Esophagus muscularis mucosa (tissue), 4 donors: Measurements from ENCODE around the gene DMWD. TPM values are rescaled to one million over a fixed set of nuclear protein-coding genes. Genes with fewer than 3 reads are reported as not detected.

ENCODE experiments used
- DNase-seq: peaks from one replicate; pipeline ENCODE4 v3.0.0-alpha.2; 2017; ENCODE audit errors: extremely low spot score
- H3K27ac ChIP-seq, 4 donors: fragments of 200-600 bp; sonication (generic); replicated peaks in 1 of 4; 1 replicate in 3 of 4; 2 replicates in 1 of 4; pipeline ENCODE4 v1.5.1; 2016 to 2019; ENCODE audit warnings: mild to moderate bottlenecking in 1 of 4
- H3K27me3 ChIP-seq, 4 donors: fragments of 200-600 bp; sonication (generic); one replicate each; pipeline versions ENCODE4 v1.5.1 to v1.6.0; 2016 to 2019
- H3K36me3 ChIP-seq, 4 donors: fragments of 200-600 bp; sonication (generic); one replicate each; pipeline ENCODE4 v1.5.1; 2016 to 2019
- H3K4me1 ChIP-seq, 4 donors: fragments of 200-600 bp; sonication (generic); one replicate each; pipeline ENCODE4 v1.5.1; 2016 to 2019
- H3K4me3 ChIP-seq, 4 donors: fragments of 200-600 bp; sonication (generic); 1 replicate in 2 of 4; 2 replicates in 2 of 4; pipeline ENCODE4 v1.5.1; 2016 to 2019; ENCODE audit warnings: mild to moderate bottlenecking in 4 of 4, moderate library complexity in 1 of 4
- H3K9me3 ChIP-seq, 4 donors: fragments of 200-600 bp; sonication (generic); 1 replicate in 3 of 4; 2 replicates in 1 of 4; pipeline ENCODE4 v1.5.1; 2016 to 2019
- CTCF ChIP-seq, 3 experiments: fragments of 200-600 bp in 2 of 3; fragments of 450-650 bp in 1 of 3; sonication (generic) in 2 of 3; IDR thresholded peaks; one replicate each; pipeline ENCODE4 v1.5.1; 2017 to 2019; ENCODE audit warnings: antibody characterized with exemption in 3 of 3, mild to moderate bottlenecking in 2 of 3, moderate library complexity in 1 of 3
- EP300 ChIP-seq: sonication (generic); formaldehyde crosslinking; IDR thresholded peaks from one replicate; pipeline ENCODE4 v1.6.1; 2017; ENCODE audit warnings: antibody characterized with exemption
- POLR2A ChIP-seq: fragments of 450-650 bp; IDR thresholded peaks from one replicate; pipeline ENCODE4 v1.6.1; 2017; ENCODE audit warnings: antibody characterized with exemption, moderate library complexity, mild to moderate bottlenecking, low read depth
- POLR2AphosphoS5 ChIP-seq, 2 donors: sonication (generic); formaldehyde crosslinking; IDR thresholded peaks; one replicate each; pipeline ENCODE4 v1.6.1; 2017; ENCODE audit warnings: antibody characterized with exemption in 2 of 2
- WGBS: methylation state at CpG from one replicate; pipeline ENCODE4 v1.1.5; 2018; 5-methylcytosine and 5-hydroxymethylcytosine counted together
- intact Hi-C: fragments of 100-400 bp; cut with DNase I; formaldehyde crosslinking; loops from one replicate; pipeline ENCODE4 v1.15.1; 2023
- total RNA-seq, 4 donors: library from RNA; depleted of rRNA; stranded (reverse); fragments of >200 nt; gene quantifications; one replicate each; pipeline versions ENCODE4 v1.1.0 to v1.2.1, GENCODE V29; 2016

Gene DMWD
- total RNA-seq, 4 donors from 2014 or later: 56.0 to 88.7 (median 63.3) TPM

- H3K36me3 ChIP-seq: peaks cover 9 to 41% (median 23%) of the 10 kb centered on the region in 4 donors
- peak overlapping the region; percentile 87 to 98 (median 92) for H3K4me3 ChIP-seq
- H3K27ac ChIP-seq: peak overlapping the region; percentile 91 to 98 (median 97)
- intact Hi-C loops: no loop called here
- WGBS: 16% methylated on average over 5 of the region's 79 CpGs
- DNase-seq: peak; percentile 99
- H3K4me1 ChIP-seq: peaks cover 29 to 62% (median 52%) of the 10 kb centered on the region in 4 donors
- no peaks in the 10 kb centered on the region for H3K27me3 ChIP-seq
- no peaks in the 10 kb centered on the region for H3K9me3 ChIP-seq
- TF ChIP-seq POLR2AphosphoS5 (IDR thresholded peaks at IDR 0.05): peak; percentile 77 to 89
- TF ChIP-seq POLR2A: peak; percentile 5
- TF ChIP-seq CTCF (IDR thresholded peaks at IDR 0.05): peak; percentile 93 to 98 (median 97)
- no peak for TF ChIP-seq EP300
These were observed 22.2 kb downstream of the DMWD start for GRCh38 chr19:45770192-45771101.

GRCh38 chr19:45769821-45770191, 22.8 kb downstream of the DMWD start:
- WGBS: 1% methylated on average over 25 of the region's 28 CpGs
- intact Hi-C loops: loop anchor here (1.0 kb wide), 1 partner anchor 29 kb away; no protein-coding TSS in a partner anchor
- Histone ChIP-seq H3K4me1 (peaks cover 35 to 69% (median 58%) of the 10 kb centered on the region in 4 donors), H3K27me3 (no peaks in the 10 kb centered on the region), H3K4me3 (peak overlapping the region; percentile 87 to 98 (median 92)), H3K27ac (peak overlapping the region; percentile 91 to 98 (median 97)), H3K9me3 (no peaks in the 10 kb centered on the region), H3K36me3 (peaks cover 5 to 37% (median 21%) of the 10 kb centered on the region in 4 donors)
- DNase-seq: no peak
- TF ChIP-seq POLR2AphosphoS5 (IDR thresholded peaks at IDR 0.05): no peak
- TF ChIP-seq EP300: no peak
- no peak for TF ChIP-seq CTCF (IDR thresholded peaks at IDR 0.05)
- TF ChIP-seq POLR2A: no peak

GRCh38 chr19:45768984-45769782, 23.5 kb downstream of the DMWD start, which contains the start of gene SIX5:
Gene SIX5, minus strand, starts transcription at chr19:45769252. Its CDS starts 408 bp downstream, at chr19:45768844.
- intact Hi-C loops: loop anchor here (1.0 kb wide), 1 partner anchor 30 kb away; no protein-coding TSS in a partner anchor
- Histone ChIP-seq H3K4me3 (peak within 1 kb of the TSS; percentile 87 to 98 (median 92)), H3K9me3 (no peaks in the 10 kb centered on the region), H3K27me3 (no peaks in the 10 kb centered on the region), H3K36me3 (peaks cover 0 to 31% (median 15%) of the 10 kb centered on the region in 4 donors), H3K27ac (peak within 1 kb of the TSS; percentile 91 to 98 (median 97)), H3K4me1 (peaks cover 42 to 75% (median 65%) of the 10 kb centered on the region in 4 donors)
- DNase-seq: peak; percentile 99
- TF ChIP-seq POLR2A (peak; percentile 84), POLR2AphosphoS5 (IDR thresholded peaks at IDR 0.05) (peak; percentile 98 to 99), EP300 (no peak), CTCF (IDR thresholded peaks at IDR 0.05) (peak in 1 of 3 experiments; percentile 6)
- 0% methylated on average over 10 of the region's 70 CpGs for WGBS

GRCh38 chr19:45768655-45768983, 24.0 kb downstream of the DMWD start:
- intact Hi-C loops: no loop called here

More at GRCh38 chr19:45768655-45768983, 24.0 kb downstream of the DMWD start:
- Histone ChIP-seq H3K4me3 (peak overlapping the region; percentile 87 to 98 (median 92)), H3K27ac (peak overlapping the region; percentile 91 to 98 (median 97)), H3K9me3 (no peaks in the 10 kb centered on the region), H3K27me3 (no peaks in the 10 kb centered on the region), H3K4me1 (peaks cover 47 to 80% (median 70%) of the 10 kb centered on the region in 4 donors), H3K36me3 (peaks cover 0 to 28% (median 14%) of the 10 kb centered on the region in 4 donors)
- no peak for DNase-seq
- 0% methylated on average over 15 of the region's 33 CpGs for WGBS
- TF ChIP-seq EP300 (no peak), POLR2A (no peak), CTCF (IDR thresholded peaks at IDR 0.05) (no peak), POLR2AphosphoS5 (IDR thresholded peaks at IDR 0.05) (no peak)
